Endodermal cell (in vitro differentiated cells): ENCODE results near the gene GCK. TPM values are rescaled to one million over a fixed set of nuclear protein-coding genes. Genes with fewer than 3 reads are reported as not detected.

ENCODE experiments used
- DNase-seq: peaks from one replicate; pipeline ENCODE4 v3.0.0-alpha.2; 2017
- H3K27ac ChIP-seq: 2 replicates; pipeline ENCODE4 v1.5.1; 2013; ENCODE audit warnings: mild to moderate bottlenecking, low read depth, low read length, moderate library complexity
- H3K27me3 ChIP-seq: 2 replicates; pipeline ENCODE4 v1.6.1; 2013; ENCODE audit warnings: mild to moderate bottlenecking, low read length, moderate library complexity; ENCODE audit not compliant: insufficient read depth, control insufficient read depth, poor library complexity, severe bottlenecking
- H3K36me3 ChIP-seq: 2 replicates; pipeline ENCODE4 v1.7.0; 2013; ENCODE audit warnings: mild to moderate bottlenecking, low read length, moderate library complexity; ENCODE audit not compliant: control insufficient read depth, insufficient read depth
- H3K4me1 ChIP-seq: one replicate; pipeline ENCODE4 v1.7.0; 2013; ENCODE audit warnings: low read length; ENCODE audit not compliant: control insufficient read depth, insufficient read depth
- H3K4me3 ChIP-seq: 2 replicates; pipeline ENCODE4 v1.5.1; 2013; ENCODE audit warnings: mild to moderate bottlenecking, low read length, moderate library complexity
- H3K9ac ChIP-seq: 2 replicates; pipeline ENCODE4 v1.6.1; 2013; ENCODE audit warnings: mild to moderate bottlenecking, low read length, moderate library complexity; ENCODE audit not compliant: poor library complexity, severe bottlenecking; ENCODE audit errors: extremely low read depth
- H3K9me3 ChIP-seq: 2 replicates; pipeline ENCODE4 v1.6.1; 2013; ENCODE audit warnings: mild to moderate bottlenecking, low read length, moderate library complexity; ENCODE audit not compliant: control insufficient read depth
- H3K27ac Mint-ChIP-seq: 2 replicates; pipeline ENCODE4 v1.8.0; 2020; ENCODE audit warnings: mixed read lengths
- H3K27me3 Mint-ChIP-seq: 2 replicates; pipeline ENCODE4 v1.8.0; 2021; ENCODE audit warnings: mild to moderate bottlenecking, mixed read lengths; ENCODE audit not compliant: insufficient read depth
- H3K36me3 Mint-ChIP-seq: 2 replicates; pipeline ENCODE4 v1.8.0; 2020; ENCODE audit warnings: low read depth, mixed read lengths
- H3K4me1 Mint-ChIP-seq: 2 replicates; pipeline ENCODE4 v1.8.0; 2020; ENCODE audit warnings: mixed read lengths
- H3K4me3 Mint-ChIP-seq: 2 replicates; pipeline ENCODE4 v1.8.0; 2020; ENCODE audit warnings: mild to moderate bottlenecking, moderate library complexity, mixed read lengths
- H3K9me3 Mint-ChIP-seq: 2 replicates; pipeline ENCODE4 v1.8.0; 2020; ENCODE audit warnings: mild to moderate bottlenecking, mixed read lengths
- WGBS, 2 experiments: methylation state at CpG; one replicate each; pipeline versions ENCODE4 v1.1.5 to v1.1.7; 2013; ENCODE audit warnings: missing lambda C conversion rate in 2 of 2, mixed read lengths in 1 of 2; ENCODE audit not compliant: insufficient coverage in 1 of 2, insufficient read length in 1 of 2; 5-methylcytosine and 5-hydroxymethylcytosine counted together
- total RNA-seq, 2 donors: library from RNA; stranded (reverse); fragmentation: NEBNext Ultra II Directional in 1 of 2; extraction: Animal tissue kit (Norgen Biotek cat#: 25700) in 1 of 2; gene quantifications; 2 replicates in 1 of 2; 3 replicates in 1 of 2; pipeline ENCODE4 v1.2.1, GENCODE V29; 2021
- TF ChIP-seq, protein P1 (sequence below): fragments of 200-600 bp; sonication (generic); conservative IDR thresholded peaks from 2 replicates; pipeline ENCODE4 v1.5.0; 2021; ENCODE audit warnings: antibody characterized with exemption, mild to moderate bottlenecking

GCK gene
- total RNA-seq, 2 donors from 2014 or later: 0.29 to 0.48 TPM

DNA sequence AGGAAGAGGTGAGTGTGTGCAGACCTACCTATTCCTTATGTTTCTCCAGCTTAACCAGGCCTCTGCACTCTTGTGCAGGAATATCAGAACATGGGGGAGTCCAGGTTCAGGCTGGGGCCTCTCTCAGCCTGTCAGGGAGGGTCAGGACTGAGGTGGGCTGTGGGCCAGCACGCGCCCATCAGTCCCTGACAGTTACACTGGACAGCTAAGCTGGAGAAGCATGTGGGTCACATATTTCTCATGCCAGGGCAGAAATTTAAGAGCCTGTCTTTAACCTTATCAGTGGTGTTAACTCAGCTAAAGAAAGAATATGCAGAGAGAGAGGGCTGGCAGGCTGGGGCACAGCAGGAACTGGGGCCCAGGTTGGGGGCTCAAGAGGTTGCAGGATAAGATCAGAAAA lies 57.2 kb downstream of the GCK start:
- Histone ChIP-seq H3K36me3 (no peaks in the 10 kb centered on the region), H3K27me3 (no peaks in the 10 kb centered on the region), H3K4me1 (peaks cover 11% of the 10 kb centered on the region), H3K4me3 (no peak overlapping the region), H3K9ac (no peak overlapping the region), H3K27ac (no peak overlapping the region), H3K9me3 (peaks cover 11% of the 10 kb centered on the region)
- no peaks in the 10 kb centered on the region for H3K36me3 Mint-ChIP-seq
- 85 to 89% methylated on average over 2 of the region's 2 CpGs for WGBS, 2 experiments
- H3K27ac Mint-ChIP-seq: no peak overlapping the region
- H3K4me1 Mint-ChIP-seq: peaks cover 19% of the 10 kb centered on the region
- H3K4me3 Mint-ChIP-seq: no peak overlapping the region
- no peak for DNase-seq
- peaks cover 10% of the 10 kb centered on the region for H3K9me3 Mint-ChIP-seq
- H3K27me3 Mint-ChIP-seq: peaks cover 39% of the 10 kb centered on the region
- TF ChIP-seq, protein P1, sequence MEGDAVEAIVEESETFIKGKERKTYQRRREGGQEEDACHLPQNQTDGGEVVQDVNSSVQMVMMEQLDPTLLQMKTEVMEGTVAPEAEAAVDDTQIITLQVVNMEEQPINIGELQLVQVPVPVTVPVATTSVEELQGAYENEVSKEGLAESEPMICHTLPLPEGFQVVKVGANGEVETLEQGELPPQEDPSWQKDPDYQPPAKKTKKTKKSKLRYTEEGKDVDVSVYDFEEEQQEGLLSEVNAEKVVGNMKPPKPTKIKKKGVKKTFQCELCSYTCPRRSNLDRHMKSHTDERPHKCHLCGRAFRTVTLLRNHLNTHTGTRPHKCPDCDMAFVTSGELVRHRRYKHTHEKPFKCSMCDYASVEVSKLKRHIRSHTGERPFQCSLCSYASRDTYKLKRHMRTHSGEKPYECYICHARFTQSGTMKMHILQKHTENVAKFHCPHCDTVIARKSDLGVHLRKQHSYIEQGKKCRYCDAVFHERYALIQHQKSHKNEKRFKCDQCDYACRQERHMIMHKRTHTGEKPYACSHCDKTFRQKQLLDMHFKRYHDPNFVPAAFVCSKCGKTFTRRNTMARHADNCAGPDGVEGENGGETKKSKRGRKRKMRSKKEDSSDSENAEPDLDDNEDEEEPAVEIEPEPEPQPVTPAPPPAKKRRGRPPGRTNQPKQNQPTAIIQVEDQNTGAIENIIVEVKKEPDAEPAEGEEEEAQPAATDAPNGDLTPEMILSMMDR: no peak

DNA sequence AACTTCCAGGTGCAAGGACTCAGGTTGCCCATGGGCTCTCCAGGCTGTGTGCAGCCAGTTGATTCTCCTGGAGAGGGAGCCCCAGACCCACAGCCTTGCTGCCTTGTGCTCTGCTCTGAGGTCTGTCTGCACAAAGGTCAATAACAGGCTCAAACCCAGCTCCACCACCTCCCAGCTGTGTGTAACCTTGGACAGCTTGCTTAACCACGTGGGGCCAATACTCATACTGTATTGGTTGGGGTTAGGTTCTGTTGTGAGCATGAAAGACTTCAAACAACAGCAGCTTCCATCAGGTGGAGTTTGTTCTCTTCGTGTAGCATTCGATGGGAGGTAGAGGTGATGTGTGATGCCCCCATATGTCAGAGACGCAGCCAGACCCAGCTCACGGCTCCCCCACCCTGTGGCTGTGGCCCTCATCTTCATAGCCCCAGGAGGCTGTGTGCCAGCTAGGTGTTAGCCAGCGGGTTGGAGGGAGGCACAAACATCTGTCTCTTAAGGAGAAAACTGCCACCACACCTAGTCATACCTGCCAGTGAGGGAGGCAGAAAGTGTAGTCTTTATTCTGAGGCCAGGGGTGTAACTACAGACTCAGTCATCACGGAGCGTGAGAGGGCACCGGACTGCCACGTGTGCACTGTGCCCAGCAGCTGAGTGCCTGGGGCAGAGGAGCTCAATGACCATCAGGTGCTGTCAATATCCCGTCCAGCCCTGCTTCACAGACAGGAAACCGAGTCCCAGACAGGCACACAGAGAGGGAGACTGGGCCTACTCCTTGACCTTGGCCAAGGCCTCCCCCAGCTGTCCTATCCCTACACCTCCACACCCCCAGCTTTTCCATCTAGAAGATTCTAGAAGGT lies 57.8 kb downstream of the GCK start:
- Histone ChIP-seq H3K4me3 (no peak overlapping the region), H3K9ac (no peak overlapping the region), H3K27ac (no peak overlapping the region), H3K36me3 (no peaks in the 10 kb centered on the region), H3K27me3 (no peaks in the 10 kb centered on the region), H3K9me3 (peaks cover 11% of the 10 kb centered on the region), H3K4me1 (peaks cover 11% of the 10 kb centered on the region)
- TF ChIP-seq, protein P1: peak; percentile 82
- Mint-ChIP-seq H3K27me3 (peaks cover 45% of the 10 kb centered on the region), H3K36me3 (no peaks in the 10 kb centered on the region), H3K9me3 (peaks cover 13% of the 10 kb centered on the region), H3K4me1 (peaks cover 19% of the 10 kb centered on the region), H3K27ac (no peak overlapping the region), H3K4me3 (no peak overlapping the region)
- 85 to 92% methylated on average over 5 to 12 of the region's 12 CpGs for WGBS, 2 experiments
- DNase-seq: peak; percentile 85

DNA sequence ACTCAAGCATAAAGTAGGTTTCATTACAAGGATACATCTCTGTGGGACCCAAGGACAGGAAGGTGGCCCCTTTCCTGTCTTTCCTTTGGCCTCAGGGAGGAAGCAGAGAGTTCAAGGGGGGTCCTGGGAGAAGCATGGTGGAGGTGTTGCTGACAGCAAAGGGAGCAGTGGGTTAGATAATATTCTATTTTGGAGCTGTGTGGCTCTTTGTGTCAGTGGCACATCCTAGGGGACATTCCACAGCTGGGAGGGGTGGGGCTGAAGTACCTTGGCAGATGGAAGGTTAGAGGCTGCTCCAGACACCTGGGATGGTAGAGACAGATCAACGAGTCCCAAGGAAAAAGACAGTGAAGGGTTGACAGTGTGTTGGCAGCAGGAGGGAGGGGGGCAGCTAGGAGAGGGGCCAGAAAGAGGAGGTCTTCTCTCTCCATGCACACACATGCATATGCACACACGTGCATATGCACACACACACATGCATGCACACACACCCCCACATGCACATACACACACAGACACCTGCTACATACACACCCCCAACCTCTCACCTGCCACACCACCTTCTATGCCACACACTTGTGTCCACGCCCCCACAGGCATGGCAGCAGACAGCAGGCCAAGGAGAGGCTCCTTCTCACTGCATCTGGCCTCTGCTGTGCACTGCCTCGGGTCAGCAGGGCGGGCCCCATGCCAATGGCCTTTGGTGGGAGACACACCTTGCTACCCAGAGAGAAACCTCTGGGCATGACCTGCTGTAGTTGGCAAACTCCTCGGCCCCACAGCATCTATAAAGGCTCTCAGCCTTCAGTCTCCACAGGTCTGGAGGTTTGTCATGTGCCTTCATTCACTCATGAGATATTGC lies 60.3 kb downstream of the GCK start:
- Mint-ChIP-seq H3K4me3 (no peak overlapping the region), H3K27me3 (peaks cover 48% of the 10 kb centered on the region), H3K36me3 (no peaks in the 10 kb centered on the region), H3K9me3 (peaks cover 13% of the 10 kb centered on the region), H3K27ac (no peak overlapping the region), H3K4me1 (peaks cover 19% of the 10 kb centered on the region)
- H3K9me3 ChIP-seq: peaks cover 11% of the 10 kb centered on the region
- DNase-seq: no peak
- WGBS, 2 experiments: 82 to 84% methylated on average over 3 to 6 of the region's 6 CpGs
- H3K9ac ChIP-seq: no peak overlapping the region
- H3K27ac ChIP-seq: no peak overlapping the region
- H3K4me3 ChIP-seq: no peak overlapping the region
- no peaks in the 10 kb centered on the region for H3K27me3 ChIP-seq
- TF ChIP-seq, protein P1: no peak
- no peaks in the 10 kb centered on the region for H3K36me3 ChIP-seq
- H3K4me1 ChIP-seq: peaks cover 11% of the 10 kb centered on the region
